Limb (tissue), 2 donors: ENCODE measurements around the gene TGIF1.

ENCODE experiments used
- DNase-seq, 2 donors: peaks; one replicate each; pipeline ENCODE4 v3.0.0-alpha.2; 2016; ENCODE audit errors: extremely low spot score in 2 of 2

The TGIF1 gene

DNA sequence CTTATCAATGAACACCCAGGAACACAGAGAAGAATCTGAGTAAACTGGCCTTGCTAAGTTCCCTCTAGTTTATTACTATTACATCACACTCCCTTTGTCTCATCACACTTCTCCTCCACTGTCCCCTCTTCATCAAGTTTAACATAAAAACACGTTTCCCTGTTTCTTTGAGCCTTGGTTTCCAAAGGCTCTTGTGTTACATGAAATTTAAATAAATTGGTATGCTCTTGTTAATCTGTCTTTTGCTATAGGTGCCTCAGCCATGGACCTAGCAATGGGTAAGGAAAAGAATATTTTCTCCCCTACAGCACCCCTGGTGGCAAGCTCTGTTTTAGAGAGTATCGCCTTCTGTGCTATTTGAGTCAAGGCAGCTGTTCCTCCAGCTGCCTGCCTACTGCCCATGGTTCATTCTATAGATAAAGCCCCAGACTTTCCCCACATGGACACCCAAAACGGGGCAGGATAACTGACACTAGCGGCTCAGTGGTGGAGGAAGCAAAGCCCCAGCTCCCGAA, 31.8 kb downstream of the TGIF1 start:
- peak; percentile 59 to 70 for DNase-seq

DNA sequence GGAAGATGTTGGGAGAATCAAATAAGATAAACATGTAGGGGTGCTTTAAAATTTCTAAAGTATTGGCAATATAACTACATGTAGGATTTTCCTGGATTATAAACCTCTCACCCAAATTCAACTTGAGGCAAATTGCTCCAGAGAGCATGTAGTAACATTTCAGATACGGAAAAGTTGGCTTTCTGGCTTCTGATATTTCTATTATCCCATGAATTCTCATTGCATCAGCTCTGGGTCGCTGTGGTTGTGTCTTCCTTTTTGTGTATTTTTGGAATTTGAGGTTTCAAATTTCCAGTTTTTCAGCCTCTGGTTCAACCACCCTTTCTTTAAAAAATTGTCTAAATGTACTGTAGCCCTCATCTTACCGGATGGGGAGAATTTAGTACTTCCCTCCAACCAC, 32.3 kb downstream of the TGIF1 start:
- no peak for DNase-seq

DNA sequence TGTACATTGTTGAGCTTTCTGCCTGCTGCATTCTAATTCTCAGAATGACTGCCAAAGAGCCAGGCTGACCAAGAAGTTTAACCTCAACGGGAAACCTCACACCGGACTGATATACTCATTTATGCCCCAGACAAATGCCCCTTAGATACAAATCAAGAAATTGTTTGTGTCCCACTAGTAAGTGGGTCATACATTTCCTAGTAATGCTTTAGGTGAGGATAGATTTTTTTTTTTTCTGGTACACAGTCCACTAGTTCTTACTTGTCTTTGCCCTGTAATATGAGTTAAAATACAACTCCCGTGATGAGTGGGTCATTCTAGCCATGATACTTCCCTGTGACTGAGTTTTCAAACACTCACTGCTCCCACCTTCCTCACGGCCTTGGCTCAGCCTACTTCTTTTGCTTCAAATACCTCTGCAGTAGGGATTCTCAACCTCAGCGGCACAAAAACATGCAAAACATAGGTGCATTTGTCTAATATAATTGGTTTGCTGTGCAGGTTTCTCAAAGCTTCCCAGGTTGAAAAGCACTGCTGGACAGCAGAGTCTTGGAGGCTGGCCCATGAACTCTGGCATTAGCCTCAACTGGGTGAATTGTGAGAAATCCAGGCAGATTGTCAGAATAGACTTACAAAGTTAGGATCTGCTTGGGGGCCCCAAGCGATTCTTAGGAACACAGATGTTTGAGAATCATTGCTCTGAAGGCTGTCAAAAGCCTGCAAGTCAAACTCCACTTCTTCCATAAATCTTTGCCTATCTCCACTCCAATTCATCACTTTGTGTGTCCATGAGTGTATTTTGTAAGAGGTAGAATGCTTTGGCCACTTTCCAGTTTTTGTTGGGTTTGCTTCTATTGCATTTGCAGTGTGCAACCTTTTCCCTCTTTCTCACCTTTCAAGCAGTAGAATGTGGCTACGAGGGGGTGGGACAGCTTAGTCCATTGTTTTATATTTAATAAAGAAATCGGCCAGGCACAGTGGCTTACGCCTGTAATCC, 35.5 kb downstream of the TGIF1 start:
- DNase-seq = no peak

DNA sequence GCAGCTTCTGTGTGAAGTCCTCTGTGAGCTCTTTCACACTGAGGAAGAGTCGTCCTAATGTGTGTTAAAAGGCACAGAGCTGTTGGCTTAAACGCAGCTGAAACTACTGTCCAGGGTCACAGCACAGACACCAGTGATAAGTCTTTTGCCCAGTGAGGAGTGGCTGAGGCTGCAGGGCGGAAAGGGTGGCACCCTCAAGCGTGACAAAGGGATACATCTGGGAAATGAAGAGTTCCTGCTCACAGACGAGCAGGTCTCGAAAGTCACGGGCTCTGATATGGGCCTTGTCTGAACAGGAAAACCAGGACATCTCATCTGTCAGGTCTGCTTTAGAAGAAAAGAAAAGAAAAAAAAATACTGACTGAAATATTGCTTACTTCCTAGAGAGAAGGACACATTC, 36.5 kb downstream of the TGIF1 start:
- no peak for DNase-seq

DNA sequence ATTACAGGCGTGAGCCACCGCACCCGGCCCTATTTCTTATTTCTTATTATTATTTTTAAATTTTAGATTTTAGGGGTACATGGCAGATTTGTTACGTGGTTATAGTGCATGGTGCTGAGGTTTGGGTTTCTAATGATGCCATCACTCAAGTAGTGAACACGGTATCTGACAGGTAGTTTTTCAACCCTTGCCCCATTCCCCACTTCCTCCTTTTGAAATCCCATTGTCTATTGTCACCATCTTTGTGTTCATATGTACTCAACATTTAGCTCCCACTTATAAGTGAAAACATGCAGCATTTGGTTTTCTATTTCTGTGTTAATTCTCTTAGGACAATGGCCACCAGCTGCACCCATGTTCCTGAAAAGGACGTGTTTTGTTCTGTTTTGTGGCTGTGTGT, 39.5 kb downstream of the TGIF1 start:
- DNase-seq = no peak

DNA sequence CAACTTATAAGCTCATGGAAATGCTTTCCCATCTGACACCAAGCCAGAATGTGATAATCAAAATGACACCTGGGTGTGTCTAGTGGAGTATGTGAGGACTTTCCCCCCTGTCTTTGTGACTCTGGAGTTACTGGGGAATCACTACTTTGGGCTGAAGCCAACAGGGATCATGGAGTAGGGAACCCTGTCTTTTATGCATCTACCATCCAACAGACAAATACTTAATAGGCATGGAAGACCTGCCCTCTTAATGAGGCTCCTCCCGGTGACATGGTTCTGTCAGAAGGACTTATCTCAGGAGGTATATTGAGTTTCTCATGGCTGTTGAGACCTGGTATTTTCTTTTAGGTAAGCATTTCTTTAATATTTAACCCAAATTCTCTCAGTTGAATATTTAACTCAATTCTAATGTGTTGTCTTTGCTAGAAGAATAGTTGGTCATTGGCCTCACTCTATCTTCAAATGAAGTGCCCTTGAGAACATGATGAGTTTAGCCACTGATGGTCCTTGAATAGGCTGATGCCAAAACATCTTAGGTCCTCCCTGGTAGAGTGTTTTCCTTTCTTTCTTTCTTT, 42.1 kb downstream of the TGIF1 start:
- no peak for DNase-seq

DNA sequence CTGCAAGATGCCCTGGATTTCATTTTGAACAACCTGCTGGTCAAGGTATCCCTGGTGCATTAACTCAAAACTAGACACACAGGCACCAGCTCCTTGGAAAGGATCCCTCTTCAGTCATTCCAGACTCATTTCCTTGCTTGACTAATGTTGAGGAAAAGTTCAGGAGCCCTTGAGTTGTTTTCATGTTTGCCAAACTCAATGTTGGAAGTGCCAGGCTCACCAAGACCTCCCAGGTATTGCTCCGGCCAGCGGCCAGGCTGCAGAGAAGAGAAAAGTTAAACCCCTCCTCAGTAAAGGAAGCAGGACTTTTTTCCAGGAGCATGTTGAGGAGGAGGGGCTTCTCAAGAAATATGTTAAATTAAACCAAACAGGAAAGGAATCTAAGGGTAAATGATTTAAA, 42.7 kb downstream of the TGIF1 start:
- DNase-seq = no peak

DNA sequence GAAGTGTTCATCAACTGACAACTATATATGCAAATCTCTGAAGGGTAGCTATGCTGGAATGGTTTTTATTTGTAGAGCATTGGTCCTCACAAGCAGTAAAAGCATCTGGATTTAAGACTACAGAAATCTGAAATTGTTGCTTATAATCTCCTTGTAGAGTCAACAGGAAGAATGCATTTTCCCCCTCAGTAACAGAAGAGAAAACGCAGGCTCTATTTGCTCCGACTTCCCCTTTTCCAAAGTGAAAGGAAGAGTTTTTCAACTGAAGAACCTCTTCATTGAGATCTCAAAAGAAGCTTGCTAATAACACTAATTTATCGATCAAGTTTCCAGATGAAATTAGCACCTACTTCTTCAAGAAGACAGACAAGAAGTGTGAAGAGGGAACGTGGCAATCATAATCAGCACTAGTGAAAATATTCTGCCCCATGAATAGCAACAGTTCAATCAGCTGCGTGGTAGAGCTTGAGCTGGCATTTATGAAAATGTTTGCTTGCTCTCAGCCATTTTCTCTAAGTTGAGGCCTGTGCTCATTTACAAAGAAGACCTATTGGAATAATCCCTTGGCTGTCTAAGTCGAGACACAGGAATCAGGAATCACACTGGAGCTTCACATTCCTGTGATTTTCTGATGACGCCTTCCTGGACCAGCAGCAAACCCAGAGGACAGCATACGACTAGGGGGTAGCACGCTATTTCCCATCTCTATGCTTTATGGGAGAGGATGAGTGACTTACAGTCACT, 43.7 kb downstream of the TGIF1 start:
- no peak for DNase-seq

DNA sequence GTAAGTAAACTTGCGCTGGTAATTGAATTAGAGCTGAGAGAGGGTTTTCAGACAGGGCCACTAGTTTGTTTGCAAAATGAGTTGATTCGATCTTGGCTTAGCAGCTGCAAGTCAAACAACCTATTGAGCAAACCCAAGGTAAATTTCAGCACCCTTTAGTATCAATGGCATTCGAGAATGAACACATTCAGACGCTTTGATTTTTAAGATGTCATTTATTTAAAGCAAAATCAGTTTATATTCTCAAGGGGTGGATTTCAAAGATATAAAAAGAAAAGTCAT, 44.2 kb downstream of the TGIF1 start:
- DNase-seq = no peak

DNA sequence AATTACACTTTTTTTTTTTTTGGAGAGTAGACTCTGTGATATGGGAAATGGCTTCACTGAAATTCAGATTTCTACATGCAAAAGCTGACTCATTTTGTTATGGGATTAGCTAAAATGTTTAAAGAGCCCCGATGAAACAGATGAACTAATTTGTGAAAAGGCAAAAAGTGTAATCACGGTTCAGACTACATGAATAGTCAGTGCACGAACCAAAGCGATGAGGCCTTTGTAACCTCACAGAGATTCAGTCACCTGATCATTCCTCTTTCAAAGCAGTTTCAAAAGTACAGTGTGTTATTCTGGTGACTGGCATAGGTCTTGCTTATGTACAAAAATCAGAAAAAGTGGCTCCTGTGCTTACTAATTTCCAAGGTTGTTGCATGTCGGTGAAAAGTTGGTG, 44.6 kb downstream of the TGIF1 start:
- DNase-seq = no peak

DNA sequence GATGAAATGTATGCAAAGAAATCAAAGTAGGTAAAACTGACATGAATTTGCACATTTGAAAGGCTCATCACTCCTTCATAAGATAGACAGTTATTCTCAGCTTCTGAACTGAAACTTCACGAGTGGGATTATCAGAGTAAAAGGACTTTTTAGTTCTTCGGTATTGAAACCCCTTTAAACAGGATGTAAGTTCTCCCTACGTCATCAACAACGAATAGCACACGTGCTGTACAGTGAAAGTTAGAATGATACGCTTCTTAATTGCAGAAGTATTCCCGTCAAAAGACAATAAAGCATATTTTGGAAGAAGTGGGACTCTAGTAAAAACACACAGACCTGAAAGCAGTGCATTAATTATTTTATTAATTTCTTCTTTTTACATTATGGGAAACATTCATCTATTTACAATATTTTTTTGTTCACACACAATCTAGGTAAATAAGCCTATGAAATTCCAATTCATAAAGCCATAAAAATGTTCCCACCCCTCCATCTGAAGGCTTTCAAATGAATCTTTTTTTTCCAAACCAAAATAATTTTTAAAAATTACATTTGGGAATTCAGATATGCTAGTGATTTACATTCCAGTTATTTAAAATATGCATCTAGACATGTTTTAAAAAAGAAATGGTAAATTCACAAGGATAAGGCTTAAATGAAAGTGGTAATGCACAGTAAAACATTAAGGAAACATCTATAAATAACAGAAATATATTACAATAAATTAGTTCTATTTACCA, 45.9 kb downstream of the TGIF1 start:
- no peak for DNase-seq

DNA sequence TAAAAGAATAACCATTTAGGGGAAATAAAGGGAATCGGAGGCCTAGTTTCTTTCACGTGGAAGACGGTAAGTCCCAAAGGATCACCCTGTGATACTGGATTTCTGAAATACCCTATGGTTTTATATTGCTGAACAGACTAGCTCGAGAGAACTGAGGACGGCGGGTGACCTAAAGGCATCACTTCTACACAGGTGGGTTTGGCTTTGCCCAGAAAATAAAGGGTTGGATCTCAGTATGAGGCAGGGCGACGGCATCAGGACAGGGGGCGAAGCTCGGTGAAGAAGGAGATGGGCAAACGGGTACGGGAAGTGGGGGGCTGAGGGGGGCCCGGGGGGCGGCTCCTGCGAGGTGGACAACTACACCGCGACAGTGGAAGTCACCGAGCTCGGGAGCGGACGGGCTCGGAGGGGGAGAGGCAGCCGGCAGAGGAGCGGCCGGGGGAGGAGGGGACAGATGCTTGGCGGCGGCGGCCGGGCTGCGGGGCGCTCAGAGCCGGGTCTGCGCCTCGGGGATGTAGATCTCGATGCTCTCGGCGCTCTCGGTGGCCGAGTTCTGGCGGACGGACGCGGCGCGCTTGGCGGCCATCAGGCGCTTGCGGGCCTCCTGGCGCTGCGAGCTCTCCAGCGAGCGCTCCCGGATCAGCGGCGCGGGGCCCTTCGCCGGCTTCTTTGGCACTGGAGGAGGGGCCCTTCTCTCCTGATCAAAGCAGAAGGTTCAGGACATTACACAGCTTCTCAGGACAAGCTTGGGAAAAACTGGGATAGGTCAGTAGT, 48.9 kb downstream of the TGIF1 start:
- DNase-seq = peak; percentile 38 to 75

DNA sequence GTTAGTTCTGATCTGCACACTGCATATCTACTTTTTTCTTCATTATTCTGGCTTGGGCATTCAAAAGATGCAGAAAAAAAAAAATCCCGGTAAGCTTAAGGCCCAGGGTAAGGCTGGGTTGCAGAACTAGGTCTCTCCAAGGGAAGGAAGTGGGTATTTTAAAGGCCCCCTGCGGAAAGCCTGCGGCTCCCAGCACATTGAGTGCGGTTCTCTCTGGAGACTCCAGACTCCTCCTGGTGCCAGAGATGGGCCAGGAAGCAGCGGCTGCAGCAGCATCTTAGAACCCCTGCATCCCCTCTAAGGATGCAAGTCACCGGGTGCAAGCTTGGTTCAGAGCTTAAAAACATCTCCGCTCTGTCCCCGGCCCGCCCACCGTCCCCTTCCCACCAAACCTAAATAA, 49.5 kb downstream of the TGIF1 start:
- no peak for DNase-seq

DNA sequence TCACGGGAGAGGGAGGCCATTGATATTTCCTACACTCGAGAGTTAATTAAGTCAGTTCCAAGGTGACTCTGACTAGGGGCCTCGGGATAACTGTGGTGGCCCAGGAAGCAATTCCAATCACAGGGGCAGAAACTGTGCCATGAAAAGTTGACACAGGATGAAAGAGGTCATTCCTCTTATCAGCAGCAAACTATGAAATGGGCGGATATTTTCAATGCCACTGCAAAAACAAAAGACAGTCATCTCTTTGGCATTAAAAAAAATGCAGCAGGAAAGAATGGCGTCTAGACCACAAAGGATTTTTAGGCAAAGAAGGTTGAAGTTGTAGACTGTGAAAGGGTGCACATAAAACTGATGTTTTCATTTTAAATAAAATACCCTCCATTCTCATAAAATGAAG, 50.0 kb downstream of the TGIF1 start:
- no peak for DNase-seq

DNA sequence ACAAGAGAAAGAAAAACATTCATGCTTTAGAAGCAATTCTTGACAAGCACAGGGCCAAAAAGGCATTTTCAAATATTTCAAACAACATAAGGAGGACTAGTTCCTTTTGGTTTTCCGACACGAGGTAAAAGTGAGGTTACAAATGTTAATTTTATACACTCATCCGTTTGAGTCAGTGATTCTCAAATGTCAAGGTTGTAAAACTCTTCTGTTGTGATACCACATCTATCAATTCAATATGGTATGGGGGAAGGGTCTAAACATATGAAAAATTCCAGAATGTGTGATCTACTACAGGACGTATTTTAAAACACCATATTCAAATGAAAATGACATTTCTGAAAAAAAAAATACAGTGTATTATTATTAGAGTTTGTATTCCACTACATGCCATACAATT, 52.7 kb downstream of the TGIF1 start:
- DNase-seq = no peak

DNA sequence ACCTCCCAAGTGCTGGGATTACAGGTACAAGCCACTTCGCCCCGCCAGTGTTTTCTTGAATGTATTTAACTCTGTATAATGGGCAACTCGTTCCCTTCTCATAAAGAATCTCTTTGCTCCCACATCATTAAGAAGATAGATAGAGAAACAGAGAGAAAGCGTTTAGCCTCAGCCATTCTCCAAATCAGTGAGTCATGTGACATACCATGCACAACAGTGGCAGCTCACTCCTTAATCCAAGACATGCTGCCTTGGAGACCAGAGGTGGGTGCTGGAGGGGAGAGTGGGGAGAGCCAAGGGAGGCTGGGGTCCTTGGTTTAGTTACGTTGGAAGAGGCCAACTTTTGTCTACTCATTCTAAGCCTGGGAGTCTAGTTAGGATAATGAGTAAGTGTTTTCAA, 54.7 kb downstream of the TGIF1 start:
- DNase-seq = no peak

DNA sequence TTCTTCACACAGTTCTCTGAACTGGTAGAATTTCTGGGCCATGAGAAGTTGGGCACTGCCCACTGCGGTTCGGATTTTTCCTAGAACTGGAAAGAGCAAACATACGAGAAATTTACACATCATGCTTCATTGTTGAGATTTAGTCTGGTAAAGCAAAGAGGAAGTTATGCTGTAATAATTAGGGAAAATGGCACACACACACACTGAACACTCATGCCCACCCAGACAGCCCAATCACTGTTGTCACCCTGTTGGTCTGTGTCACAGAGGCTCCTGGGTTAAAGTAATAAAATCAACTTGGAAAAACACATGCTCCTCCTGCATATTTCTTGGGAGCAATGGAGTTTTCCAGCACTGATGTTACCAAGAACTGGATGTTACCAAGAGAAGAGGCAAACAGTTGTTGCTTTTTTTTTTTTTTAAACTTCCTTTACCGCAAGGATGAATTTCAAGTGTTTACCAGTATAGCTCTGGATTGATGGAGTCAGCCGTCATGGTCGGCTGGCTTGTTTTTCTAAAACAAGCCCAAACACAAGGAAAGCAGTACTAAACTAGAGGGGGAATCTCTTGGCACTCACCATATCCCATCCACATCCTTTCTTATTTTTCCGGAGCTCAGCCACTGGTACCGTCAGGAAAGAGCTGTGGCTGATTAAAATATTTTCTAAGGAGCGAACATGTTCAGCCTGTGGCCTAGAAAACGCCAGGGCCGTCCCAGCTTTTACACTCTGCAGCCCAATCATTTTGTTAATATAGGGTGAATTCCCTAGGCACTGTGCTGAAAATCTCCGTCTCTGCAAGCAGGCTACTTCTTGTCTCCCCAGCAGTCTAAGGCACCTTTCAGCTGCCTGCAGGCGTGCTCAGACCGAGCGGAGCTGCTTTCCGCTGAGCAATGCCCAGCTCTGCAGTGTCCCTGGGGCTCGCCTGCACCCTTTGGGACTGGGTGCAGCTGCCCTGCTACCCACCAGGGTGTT, 58.9 kb downstream of the TGIF1 start:
- no peak for DNase-seq
